ENCODE measurements around the gene GATC.
"Not testable (repeated sequence)": the region's sequence is repeated elsewhere in the genome, so short reads cannot be mapped to it uniquely, and the experiment has no call there.

Gene GATC

DNA sequence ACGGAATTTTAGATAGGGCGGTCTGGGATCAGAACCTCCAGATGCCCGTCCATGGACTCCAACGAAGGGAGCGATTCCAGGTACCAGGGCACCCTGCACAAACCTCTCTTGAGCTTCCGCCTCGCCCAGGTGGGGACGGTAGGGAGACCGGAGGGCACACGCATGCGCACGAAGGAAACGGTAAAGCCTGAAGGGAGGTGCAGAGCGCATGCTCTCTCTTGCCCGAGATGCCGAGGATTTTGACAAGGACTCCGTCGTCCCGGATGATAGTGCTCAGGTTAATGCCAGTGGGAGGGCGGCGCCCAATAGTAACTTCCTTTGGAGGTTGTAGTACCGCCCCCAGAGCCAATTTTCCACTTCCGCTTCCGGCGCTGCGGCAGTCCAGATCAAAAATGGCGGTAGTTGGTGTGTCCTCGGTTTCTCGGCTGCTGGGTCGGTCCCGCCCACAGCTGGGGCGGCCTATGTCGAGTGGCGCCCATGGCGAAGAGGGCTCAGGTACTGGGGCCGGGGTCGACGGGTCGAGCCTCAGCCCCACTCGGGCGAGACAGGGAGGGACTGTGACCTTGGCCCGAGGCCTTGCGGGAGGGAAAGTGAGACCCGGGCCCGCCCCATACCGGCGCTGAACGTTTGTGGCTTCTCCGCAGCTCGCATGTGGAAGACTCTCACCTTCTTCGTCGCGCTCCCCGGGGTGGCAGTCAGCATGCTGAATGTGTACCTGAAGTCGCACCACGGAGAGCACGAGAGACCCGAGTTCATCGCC lies 8.3 kb upstream of the GATC start, which contains the start of gene COX6A1:
Gene COX6A1, plus strand, starts transcription at position 379 of the 760 bp plus-strand sequence. Its CDS starts 14 bp downstream, at position 393.
- DNase-seq, result peak; percentile 99

DNA sequence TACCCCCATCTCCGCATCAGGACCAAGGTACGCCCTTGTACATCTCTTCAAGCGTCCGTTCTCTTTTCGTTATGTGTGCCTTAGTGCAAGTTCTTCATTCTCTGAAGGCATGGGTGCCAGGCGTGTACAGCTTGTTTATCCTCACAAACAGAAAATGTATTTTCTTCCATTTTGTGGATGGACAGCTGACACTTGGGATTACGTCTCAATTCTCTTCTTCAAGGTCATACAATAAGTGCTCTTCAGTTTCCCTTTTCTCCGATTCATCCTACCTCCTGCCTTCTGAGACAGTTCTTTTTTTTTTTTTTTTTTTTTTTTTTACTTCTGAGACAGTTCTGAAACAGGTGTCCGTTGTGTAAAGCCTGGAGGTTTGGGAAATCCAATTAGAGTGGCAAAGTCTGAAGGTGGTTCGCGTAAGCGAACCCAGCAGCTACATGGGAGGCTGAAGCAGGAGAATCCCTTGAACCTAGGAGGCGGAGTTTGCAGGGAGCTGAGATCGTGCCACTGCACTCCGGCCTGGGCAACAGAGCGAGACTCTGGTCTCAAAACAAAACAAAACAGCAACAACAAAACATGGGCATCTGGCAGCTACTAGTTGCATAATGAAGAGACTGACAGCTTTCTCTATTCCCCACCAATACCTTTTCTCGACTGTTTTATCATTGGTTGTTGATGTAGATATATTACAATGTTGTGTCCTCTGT lies 7.6 kb upstream of the GATC start:
- no peak for DNase-seq

DNA sequence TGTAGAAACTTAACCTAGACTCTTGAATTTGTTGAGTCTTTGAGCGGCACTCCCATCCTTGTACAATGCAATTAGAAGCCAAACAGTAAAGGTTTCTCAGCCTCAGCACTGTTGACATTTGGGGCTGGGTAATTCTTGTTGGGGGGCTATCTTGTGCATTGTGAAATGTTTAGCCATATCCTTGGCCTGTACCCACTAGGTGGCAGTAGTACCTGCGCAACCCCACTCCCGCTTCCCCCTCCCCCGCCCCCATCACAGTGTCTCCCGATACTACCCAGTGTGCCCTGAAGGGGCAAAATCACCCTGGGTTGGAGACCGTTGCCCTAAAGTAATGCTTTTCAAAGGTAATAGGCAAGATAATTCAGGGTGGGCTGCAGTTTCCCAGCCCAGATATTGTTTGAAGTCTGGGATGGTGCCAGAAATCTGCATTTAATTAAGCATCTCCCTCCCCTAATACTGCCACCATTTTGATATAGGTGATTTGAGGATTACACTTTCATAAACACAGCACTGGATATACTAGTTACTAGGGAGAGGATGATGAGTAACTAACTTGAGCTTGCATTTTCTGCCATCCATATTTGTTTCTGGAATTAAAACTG lies 6.5 kb upstream of the GATC start:
- no peak for DNase-seq

DNA sequence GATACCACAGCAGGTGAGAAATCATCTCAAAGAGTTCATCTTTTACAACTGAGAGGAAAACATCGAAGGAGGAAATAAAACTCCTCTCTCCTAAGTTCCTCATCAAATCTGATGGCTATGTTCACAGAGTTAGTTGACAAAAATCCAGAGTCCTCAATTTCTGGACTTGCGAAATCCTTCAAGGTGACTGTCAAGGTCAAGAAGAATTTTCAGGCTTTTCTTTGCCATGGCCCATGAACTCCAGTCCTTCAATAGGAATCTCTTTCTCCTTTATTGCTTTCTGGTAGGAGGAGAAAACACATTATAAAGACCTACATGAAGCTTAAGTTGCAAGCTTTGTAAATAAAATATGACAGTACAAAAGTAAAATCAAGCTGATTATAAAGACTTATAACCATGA lies 1.6 kb upstream of the GATC start:
- DNase-seq, result no peak

DNA sequence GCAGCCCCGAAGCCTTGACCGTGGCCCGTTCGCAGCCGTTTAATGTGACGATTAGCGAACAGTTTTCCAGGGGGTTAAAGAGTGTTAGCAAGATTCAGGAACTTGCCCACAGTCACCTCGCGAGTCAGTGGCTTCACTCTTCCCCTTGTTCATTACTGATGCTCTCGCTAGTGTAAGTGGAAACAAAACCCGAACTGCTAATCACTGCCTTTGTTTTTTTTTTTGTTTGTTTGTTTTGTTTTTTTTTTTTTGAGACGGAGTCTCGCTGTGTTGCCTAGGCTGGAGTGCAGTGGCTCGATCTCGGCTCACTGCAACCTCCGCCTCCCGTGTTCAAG lies 567 bp downstream of the GATC start:
- DNase-seq, result not testable (repeated sequence)

DNA sequence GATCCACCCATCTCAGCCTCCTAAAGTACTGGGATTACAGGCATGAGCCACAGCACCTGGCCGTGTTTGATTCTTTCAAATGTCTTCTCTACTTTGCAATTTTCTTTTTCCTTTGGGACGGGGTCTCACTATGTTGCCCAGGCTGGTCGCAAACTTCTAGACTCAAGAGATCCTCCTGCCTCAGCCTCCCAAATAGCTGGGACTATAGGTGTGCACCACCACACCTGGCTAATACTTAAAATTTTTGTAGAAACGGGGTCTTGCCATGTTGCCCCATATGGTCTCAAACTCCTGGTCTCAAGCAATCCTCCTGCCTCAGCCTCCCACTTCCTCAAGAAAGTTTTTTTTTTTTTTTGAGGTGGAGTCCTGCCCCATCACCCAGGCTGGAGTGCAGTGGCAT lies 1.7 kb downstream of the GATC start:
- no peak for DNase-seq

DNA sequence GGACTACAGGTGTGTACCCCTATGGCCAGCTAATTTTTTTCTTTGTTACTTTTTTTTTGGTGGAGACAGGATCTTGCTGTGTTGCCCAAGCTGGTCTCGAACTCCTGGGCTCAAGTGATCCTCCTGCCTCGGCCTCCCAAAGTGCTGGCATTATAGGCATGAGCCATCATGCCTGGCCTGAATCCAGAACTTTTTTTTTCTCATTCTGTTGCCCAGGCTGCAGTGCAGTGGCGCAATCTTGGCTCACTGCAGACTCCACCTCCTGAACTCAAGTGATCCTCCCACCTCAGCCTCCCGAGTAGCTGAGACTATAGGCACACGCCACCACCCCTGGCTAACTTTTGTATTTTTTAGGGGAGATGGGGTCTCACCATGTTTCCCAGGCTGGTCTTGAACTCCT lies 6.3 kb downstream of the GATC start:
- not testable (repeated sequence) for DNase-seq

DNA sequence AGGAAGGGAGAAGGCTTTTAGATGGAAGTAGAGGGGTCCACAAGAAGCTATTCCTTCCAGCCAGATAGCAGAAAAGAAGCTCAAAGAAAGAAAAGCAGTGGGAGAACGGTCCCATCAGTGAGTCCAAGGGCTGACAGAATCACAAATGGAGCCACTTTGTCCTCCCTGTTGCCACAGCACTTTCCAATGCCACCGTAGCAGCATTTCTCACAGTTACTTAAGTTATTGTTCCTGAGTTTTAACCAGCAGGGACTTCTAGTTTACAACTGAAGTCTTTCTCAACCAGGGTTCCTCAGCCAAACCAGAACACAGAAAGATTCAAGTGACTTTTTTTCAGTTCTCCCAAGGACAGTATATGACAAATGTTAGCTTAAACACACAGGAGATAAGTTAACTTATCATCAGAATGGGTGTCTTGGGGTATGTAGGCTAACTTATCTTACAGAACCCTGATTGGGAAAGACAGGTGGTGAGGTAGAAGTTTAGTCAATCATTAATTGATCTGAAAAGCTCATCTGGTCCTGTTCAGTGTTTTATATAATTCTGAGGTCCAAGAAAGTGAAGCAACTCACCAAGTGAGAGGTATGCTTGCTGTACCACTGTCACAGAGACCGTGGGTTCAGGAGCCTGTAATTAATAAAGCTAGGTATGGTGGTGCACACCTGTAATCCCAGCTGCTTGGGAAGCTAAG lies 7.0 kb downstream of the GATC start:
- no peak for DNase-seq

DNA sequence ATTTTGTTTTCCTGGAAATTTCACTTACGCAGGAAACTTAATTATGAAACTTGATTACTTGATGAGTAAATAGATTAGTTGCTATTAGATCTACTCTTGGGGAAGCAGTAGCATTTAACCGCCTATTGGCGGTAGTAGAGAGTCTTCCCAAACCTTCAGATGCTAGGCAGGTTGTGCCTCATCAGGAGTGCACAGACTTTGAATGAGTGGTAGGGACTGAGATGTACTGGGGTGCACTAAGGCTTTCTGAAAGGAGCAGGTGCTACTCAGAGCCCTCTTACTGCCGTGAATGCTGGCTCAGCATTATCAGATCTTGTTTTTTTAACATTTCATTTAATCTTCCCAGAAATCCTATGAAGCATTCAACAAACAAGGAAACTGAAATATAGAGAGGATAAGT lies 7.7 kb downstream of the GATC start:
- peak; percentile 8 for DNase-seq

DNA sequence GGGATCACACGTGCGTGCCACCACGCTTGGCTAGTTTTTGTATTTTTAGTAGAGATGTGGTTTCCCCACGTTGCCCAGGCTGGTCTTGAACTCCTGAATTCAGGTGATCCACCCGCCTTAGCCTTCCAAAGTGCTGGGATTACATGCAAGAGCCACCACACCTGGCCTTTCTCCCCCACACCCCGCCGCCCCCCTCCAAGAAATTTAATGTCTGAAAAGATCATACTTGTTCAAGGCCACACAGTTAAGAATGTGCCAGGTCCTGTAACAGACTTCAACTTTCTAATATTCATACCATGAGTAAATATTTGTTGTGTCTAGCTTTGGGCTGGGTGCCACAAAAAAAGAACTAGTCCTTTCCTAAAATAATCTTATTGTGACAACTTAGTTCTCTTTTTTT lies 9.1 kb downstream of the GATC start:
- DNase-seq, result no peak

DNA sequence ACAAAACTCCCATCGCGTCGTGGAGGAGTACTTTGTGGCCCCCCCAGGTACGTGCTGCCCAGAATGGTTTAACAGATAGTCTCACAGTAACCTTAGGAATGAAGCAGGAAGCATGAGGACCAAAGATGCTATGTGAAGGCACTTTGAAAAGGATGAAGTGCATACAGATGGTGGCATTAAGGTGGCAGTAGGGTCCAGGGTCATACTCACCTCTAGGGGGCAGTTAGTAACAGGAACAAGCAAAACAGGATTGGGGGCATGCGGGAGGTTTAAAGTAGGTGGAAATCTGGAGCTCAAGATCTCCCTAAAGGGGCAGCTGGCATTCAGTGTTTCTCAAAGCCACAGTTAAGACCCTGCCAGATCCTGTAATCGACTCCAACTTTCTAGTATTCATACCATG lies 10.9 kb downstream of the GATC start:
- no peak for DNase-seq

DNA sequence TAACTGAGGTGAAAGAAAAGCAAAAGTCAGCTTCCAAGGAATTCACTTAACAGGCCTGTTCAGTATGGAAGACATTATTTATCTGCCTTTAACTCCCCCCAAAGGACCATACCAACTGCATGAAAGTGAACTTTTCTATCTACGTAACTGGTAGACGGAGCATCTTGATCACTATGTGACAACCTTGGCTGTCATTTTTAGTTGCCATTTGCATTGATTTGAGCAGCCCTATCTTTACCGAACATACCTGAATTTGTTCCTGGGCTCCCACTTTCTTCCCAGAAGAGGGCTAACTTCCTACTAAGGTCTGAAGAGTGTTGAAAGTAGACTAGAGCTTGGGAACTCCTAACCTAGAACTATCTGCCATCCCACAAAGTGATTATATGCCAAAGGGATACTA lies 13.9 kb downstream of the GATC start:
- DNase-seq, result no peak

DNA sequence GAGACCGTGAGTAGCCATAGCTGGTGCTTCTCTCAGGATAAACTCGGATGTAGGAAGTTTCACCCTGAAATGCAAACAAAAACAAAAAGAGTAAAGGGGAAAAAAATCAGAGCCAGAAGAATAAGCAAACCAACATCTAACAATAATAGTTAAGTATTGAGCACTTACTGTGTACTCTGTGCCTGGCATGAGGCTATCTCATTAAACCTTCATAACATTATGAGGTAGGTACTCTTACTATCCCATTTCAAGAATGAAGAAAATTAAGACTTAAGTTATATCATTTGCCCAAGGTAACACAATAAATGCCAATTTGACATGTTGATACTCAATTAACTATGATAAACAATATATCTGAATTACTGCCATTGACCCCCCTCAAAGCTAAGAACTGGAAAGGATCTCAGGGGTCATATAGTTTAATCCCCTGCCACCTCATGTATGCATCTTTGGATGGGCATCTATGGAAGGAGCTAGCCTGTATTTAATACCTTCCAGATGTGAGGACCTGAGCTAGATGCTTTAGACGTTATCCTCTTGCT lies 15.9 kb downstream of the GATC start:
- no peak for DNase-seq

DNA sequence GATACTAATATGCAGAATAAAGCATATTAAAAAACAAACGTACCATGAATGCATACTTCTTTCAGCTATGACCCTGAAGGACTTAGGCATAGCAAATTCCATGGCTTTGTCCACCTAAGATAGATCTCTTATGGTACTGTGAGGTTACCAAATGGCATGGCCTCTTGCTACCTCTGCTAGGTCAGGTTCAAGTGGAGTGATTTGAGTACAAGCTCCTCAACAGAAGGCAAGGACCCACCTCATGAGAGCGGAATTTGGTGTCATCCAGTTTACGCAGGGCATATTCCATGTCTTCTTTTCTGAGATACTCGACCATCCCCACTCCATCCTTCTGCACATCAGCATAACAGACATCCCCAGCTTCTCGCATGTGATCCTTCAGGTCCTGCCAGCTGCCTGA lies 17.5 kb downstream of the GATC start:
- DNase-seq, result no peak

DNA sequence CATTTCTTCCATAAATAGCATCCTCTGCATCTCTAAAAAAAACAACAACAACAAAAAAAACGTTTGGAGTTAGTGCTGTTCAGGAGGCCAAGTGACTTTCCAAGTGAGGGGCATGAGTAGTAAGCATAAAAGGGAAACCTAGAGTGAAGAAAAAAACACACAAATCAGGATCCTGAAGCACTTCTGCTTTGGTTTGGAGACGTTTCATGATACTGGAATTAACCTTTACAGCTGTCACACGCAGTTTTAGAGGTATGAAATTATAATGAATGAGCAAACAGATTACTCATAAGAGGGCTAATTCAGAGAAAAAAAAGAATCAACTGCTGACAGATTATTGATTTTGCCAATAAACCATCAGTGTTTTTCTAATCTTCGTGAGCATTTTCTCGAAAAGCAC lies 19.5 kb downstream of the GATC start:
- DNase-seq, result no peak

DNA sequence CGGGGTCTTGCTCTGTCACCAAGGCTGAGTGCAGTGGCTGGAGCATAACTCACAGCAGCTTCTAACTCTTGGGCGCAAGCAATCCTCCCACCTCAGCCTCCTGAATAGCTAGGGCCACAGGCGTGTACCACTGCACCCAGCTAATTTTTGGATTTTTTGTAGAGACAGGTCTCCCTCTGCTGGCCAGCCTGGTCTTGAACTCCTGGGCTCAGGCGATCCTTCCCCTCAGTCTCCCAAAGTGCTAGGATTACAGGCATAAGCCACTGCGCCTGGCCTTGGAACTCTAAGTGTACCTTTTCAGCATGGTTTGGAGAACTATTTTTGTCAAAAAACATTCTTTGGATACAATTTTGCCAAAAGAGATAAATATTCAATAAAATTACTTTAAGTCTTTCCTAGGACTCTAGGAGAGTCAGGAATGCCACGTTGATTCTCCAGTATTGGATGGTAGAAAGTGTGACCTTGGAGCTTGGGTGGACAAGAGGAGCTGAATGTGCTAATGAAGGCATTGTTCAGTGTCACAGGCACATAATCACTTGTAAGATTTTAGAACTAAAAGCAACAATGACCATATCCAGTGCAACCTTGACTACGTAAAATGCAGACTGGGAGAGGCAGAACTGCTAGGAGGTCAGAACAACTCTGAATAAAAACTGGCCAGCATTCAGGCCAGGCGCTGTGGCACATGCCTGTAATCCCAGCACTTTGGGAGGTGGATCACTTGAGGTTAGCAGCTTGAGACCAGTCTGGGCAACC lies 20.5 kb downstream of the GATC start:
- DNase-seq, result no peak

DNA sequence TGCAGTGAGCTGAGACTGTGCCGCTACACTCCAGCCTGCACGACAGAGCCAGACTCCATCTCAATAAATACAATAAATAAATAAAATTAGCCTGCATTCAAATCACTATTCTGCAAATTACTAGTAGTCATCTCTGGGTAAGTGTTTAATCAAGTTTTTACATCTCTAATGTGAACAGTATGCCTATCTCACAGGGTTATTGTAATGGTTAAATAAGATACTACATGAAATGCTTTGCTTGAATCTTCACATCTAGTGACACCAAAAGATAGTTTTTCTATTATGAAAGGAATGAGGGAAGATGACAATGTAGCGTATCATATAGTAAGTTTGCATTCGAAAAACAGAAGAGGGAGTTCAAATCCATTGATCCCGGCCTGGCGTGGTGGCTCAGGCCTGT lies 21.2 kb downstream of the GATC start:
- DNase-seq, result no peak

DNA sequence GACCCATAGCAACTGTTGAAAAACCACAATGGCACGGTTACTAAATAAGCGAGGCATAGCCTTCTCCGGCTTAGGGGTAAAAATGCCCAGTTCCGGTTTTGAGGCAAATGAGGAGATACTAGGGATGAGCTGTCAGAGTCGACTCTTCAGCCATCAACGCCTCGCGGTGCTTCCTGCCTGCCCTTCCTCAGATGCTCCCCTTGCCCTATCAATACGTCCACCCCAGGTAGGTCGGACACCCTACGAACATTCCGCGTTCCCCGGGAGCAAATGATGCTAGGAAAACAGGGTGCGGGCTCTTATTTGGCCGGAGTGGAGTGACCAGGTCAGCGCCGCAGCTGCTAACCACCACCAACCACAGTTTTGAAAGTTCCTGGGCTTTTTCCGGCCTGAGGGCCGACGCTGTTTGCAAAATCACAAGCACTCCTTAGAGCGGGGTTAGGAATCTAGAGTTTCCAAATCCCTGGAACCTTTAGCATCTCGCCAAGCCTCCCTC lies 22.1 kb downstream of the GATC start:
- DNase-seq, result no peak

DNA sequence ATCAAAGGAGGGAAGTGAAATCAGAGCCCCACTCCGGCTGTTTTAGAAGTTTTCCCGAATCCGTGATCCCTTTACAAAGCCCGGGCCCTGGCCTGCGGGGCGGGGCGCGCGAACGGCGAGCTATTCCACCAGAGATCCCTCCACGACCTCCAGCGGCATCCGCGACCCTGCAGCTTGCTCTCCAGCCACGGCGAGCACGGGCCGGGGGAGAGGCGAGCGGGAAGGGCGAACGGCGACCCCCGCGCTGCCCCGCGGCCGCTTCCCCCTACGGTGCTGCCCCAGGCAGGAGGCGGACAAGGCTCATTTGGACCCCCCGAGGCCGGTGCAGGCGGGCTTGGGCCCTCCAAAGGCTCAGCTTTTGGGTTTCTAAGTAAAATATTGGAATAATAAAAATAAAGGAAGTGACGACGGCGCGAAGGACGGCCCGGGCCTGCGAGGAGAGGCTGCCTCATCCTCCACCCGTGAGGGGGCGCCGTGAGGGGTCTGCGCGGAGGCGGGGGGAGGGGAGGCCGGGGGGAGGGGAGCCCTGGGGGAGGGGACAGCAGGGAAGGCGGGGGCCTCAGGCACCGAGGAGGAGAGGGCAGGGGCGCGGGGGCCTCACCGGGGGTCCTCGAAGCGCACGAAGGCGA lies 22.7 kb downstream of the GATC start:
- DNase-seq, result no peak

DNA sequence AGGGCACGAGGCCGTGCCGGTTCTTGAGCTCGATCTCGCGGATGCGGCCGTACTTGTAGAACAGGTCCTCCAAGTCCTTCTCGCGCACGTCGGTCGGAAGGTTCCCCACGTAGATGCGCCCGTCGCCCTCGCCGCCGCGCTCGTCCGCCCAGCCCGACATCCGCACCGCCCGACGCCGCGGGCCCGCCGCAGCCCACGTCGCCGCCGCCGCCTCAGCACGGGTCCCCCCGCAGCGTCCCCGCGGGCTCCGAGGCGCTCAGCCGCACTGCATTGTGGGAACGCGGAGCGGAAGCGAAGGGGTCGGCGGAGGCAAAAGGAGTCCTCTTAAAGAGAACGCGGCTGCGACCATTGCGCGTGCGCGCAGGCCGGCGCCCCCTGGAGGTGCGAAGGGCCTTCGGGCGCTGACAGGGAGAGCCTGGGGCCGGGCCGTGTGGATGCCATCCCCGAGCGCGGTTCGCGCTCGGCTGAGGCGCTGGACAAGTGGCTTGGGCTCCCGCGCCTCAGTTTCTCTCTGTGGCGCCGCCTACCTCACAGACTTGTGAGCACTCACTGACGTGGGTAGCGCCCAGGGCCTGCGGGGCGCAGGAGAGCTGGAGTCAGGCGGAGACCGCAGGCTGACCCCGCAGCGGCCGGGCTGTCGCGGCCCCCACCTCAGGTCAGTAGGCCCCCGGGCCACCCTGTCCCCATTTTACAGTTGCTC lies 23.4 kb downstream of the GATC start, which contains the start of gene SRSF9:
Gene SRSF9, minus strand, starts transcription at position 299 of the 700 bp plus-strand sequence. Its CDS starts 139 bp downstream, at position 160.
- DNase-seq, result peak; percentile 71

DNA sequence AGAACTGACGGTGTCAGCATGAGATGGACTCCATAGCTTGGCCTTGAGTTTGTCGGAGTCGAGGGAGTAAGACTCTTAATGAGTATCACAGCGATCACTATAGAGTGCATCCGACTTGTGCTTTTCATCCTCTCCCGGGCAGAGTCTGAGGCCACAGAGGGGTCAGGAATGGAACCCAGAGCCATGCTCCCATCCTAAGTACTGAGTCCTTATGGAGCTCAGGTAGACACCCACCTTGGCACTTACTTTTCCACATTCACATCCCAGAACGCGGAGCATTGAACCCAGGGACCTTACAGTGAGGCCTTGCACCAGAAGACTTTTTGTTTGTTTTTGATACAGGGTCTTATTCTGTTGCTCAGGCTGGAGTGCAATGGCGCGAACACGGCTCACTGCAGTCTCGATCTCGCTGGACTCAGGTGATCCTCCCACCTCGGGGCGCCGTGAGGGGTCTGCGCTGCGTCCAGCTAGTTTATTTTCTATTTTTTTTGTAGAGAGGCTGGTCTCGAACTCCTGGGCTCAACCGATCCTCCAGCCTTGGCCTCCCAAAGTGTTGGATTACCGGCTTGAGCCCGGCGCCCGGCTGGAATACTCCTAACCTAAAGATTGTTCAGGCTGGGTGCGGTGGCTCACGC lies 24.0 kb downstream of the GATC start:
- no peak for DNase-seq
